AG04450 (cell line): ENCODE results near the gene LCN6. TPM values are rescaled to one million over a fixed set of nuclear protein-coding genes. Genes with fewer than 3 reads are reported as not detected.

Experiments used
- CTCF ChIA-PET: fragments of 300-600, 350-600 bp; formaldehyde crosslinking; extraction: SDS; loops from one replicate; lab custom pipeline; 2022; ENCODE audit warnings: antibody characterized with exemption, inconsistent platforms; lab: Charles Lee
- POLR2A ChIA-PET: fragments of 350-600 bp; formaldehyde crosslinking; extraction: SDS; loops from one replicate; lab custom pipeline; 2021; ENCODE audit warnings: antibody characterized with exemption, inconsistent platforms; lab: Yijun Ruan, JAX
- DNase-seq: peaks from one replicate; pipeline ENCODE4 v3.0.0-alpha.2; 2011; ENCODE audit warnings: low read depth, low spot score
- H3K27ac ChIP-seq: one replicate; pipeline ENCODE4 v1.5.1; 2012; ENCODE audit warnings: low read depth, low read length, control low read depth
- H3K27me3 ChIP-seq: one replicate; pipeline ENCODE4 v1.6.0; 2012; ENCODE audit warnings: low read length; ENCODE audit not compliant: control insufficient read depth, insufficient read depth
- H3K4me3 ChIP-seq: 2 replicates; pipeline ENCODE4 v1.5.1; 2011; ENCODE audit warnings: mild to moderate bottlenecking, low read depth, low read length, control low read depth
- H3K9me3 ChIP-seq: 2 replicates; pipeline ENCODE4 v1.5.1; 2012; ENCODE audit warnings: low read length; ENCODE audit not compliant: control insufficient read depth, insufficient read depth
- polyA plus RNA-seq: library from polyadenylated mRNA; depleted of rRNA; stranded (reverse); fragments of >200 nt; gene quantifications from 2 replicates; pipeline ENCODE4 v1.2.3, GENCODE V29; 2011
- TF ChIP-seq, protein P1 (sequence below): IDR thresholded peaks from 2 replicates; pipeline ENCODE4 v1.5.1; 2011; ENCODE audit warnings: low read depth, low read length, control low read depth, inconsistent platforms

The LCN6 gene
- polyA plus RNA-seq, 1 experiment: not detected

- Histone ChIP-seq H3K9me3 (no peaks in the 10 kb centered on the region; the same call in 1 of the 2 replicates), H3K4me3 (no peak overlapping the region), H3K27ac (no peak overlapping the region), H3K27me3 (peaks cover 16% of the 10 kb centered on the region)
- ChIA-PET CTCF (interaction anchor here (1.3 to 2.7 kb wide), 3 partner anchors 10 to 28 kb away, joined by 3 to 13 read pairs (median 12); partner anchors contain the start of gene RABL6), POLR2A (no interaction called here)
- no peak for DNase-seq
- TF ChIP-seq, protein P1, sequence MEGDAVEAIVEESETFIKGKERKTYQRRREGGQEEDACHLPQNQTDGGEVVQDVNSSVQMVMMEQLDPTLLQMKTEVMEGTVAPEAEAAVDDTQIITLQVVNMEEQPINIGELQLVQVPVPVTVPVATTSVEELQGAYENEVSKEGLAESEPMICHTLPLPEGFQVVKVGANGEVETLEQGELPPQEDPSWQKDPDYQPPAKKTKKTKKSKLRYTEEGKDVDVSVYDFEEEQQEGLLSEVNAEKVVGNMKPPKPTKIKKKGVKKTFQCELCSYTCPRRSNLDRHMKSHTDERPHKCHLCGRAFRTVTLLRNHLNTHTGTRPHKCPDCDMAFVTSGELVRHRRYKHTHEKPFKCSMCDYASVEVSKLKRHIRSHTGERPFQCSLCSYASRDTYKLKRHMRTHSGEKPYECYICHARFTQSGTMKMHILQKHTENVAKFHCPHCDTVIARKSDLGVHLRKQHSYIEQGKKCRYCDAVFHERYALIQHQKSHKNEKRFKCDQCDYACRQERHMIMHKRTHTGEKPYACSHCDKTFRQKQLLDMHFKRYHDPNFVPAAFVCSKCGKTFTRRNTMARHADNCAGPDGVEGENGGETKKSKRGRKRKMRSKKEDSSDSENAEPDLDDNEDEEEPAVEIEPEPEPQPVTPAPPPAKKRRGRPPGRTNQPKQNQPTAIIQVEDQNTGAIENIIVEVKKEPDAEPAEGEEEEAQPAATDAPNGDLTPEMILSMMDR: no peak
These were observed 45.0 kb upstream of the LCN6 start for GRCh38 chr9:136793086-136793946.

DNA sequence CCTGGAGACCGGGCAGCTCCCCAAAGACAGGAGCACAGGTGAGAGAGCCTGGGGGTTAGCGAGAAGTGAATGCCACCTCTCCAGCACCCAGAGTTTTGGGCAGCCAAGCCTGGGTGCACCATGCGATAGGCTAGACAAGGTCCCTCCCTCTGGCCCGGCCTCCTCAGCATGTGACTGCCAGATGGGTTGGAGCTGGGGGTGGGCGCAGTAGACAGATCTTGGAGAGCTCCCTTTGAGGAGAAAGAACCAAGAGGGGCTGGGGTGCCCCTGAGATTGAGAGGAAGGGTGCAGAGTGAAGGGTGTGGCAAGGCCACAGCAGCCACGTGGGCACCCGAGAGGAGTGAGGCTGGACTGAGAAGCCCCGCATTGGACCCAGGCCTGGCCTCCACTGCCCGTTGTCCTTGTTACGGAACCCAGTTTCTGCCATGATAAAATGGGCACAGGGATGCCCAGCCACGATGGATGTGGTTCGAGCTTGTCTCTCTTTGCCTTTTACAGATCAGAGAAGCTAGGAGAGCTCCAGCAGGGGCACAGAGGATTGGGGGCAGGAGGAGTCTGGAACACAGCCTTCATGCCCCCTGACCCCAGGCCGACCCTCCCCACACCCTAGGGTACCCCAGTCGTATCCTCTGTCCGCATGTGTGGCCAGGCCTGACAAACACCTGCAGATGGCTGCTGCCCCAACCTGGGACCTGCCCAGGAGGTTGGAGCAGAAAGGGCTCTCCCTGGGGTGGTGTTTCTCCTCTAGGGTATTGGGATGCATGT is 44.2 kb upstream of the LCN6 start:
- POLR2A ChIA-PET: no interaction called here
- TF ChIP-seq, protein P1: no peak
- Histone ChIP-seq H3K4me3 (no peak overlapping the region; the same call in 1 of the 2 replicates), H3K9me3 (no peaks in the 10 kb centered on the region; the same call in 1 of the 2 replicates), H3K27ac (no peak overlapping the region), H3K27me3 (peaks cover 10% of the 10 kb centered on the region)
- DNase-seq: no peak
- CTCF ChIA-PET: interaction anchor here (0.6 to 2.7 kb wide), 4 partner anchors 10 to 234 kb away, joined by 3 to 13 read pairs (median 8); partner anchors contain the start of gene RABL6

GRCh38 chr9:136791516-136792276 is 43.4 kb upstream of the LCN6 start:
- H3K4me3 ChIP-seq: peak overlapping the region; percentile 91
- CTCF ChIA-PET: interaction anchor here (0.6 to 2.7 kb wide), 4 partner anchors 11 to 233 kb away, joined by 3 to 13 read pairs (median 8); partner anchors contain the start of gene RABL6
- no peak for DNase-seq
- no peaks in the 10 kb centered on the region; the same call in 1 of the 2 replicates for H3K9me3 ChIP-seq
- POLR2A ChIA-PET: no interaction called here
- TF ChIP-seq, protein P1: peak; percentile 93
- H3K27ac ChIP-seq: peak overlapping the region; percentile 57
- peaks cover 9% of the 10 kb centered on the region for H3K27me3 ChIP-seq

DNA sequence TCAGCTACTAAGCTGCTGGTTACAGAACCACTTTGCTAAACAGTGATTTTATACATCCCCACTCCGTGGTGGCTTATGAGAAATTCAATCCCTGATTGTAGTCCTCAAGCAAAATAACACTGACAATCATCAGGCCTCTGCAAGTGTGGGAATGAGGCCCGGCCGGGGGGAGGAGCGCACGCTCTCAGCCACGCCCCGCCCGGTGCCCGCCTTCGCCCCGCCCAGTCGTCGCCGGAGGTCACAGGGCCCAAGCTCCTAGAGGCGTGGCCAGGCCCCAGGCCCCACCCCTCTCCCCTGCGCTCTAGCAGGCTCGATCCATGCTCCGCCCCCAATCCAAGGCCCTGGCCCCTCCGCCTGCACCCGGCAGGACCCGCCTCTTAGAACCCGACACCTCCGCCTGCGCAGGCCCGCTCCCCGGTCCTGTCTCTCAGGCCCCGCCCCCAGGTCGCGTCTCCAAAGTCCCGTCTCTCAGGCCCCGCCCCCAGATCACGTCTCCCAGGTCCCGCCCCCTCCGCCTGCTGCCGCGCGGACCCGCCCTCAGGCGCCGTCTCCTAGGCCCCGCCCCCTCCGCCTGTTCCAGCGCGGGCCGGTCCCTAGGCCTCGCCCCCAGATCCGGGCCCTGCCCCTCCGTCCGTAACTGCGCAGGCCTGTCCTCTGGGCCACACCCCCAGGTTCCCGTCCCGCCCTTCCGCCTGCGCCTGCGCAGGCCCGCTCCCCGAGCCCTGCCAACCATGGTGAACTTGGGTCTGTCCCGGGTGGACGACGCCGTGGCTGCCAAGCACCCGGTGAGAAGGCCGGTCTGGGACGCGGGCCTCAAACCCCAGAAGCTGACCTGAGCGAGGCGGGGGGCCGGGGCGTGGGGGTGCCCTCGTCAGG is 42.6 kb upstream of the LCN6 start, which contains the start of gene TMEM141:
Gene TMEM141 (plus strand): TSS at position 705 of the 876 bp plus-strand sequence. CDS start 27 bp downstream, at position 732.
- DNase-seq: peak; percentile 99
- peaks cover 4% of the 10 kb centered on the region for H3K27me3 ChIP-seq
- CTCF ChIA-PET: interaction anchor here (0.6 to 1.2 kb wide), 2 partner anchors 51 to 244 kb away, joined by 4 read pairs; partner anchors contain the start of gene AJM1
- peak within 1 kb of the TSS; percentile 91 for H3K4me3 ChIP-seq
- no peaks in the 10 kb centered on the region; the same call in 1 of the 2 replicates for H3K9me3 ChIP-seq
- TF ChIP-seq, protein P1: no peak
- POLR2A ChIA-PET: interaction anchor here (0.5 to 1.0 kb wide), 6 partner anchors 9 to 402 kb away, joined by 3 to 4 read pairs (median 3); partner anchors contain the start of genes AJM1 and FUT7
- H3K27ac ChIP-seq: peak within 1 kb of the TSS; percentile 57
